PC-3 (cell line): ENCODE measurements around the gene USF3. TPM values are rescaled to one million over a fixed set of nuclear protein-coding genes. Genes with fewer than 3 reads are reported as not detected.

Experiments
- ATAC-seq: fragments of 200-7000 bp; cut with Tn5 transposase; 2 replicates; pipeline ENCODE4 v1.9.1; 2020; ENCODE audit warnings: mild to moderate bottlenecking, moderate library complexity
- BruUV-seq: library from RNA; stranded (reverse); fragments of 400-500 nt; replicated peaks from 2 replicates; lab custom pipeline; 2021; lab: Mats Ljungman, UMichigan
- CTCF ChIA-PET: fragments of 300-600 bp; sonication (Branson Sonifier 250); formaldehyde crosslinking; loops from one replicate; lab custom pipeline; 2022; ENCODE audit warnings: antibody characterized with exemption; lab: Charles Lee
- POLR2A ChIA-PET: fragments of 300-600 bp; sonication (Branson Sonifier 250); formaldehyde crosslinking; loops from one replicate; lab custom pipeline; 2022; ENCODE audit warnings: antibody characterized with exemption; ENCODE audit not compliant: unreplicated experiment; lab: Charles Lee
- DNase-seq: peaks from one replicate; pipeline ENCODE4 v3.0.0-alpha.2; 2015
- H2AFZ ChIP-seq: fragments of 300-600 bp; sonication (generic); 2 replicates; pipeline ENCODE4 v1.6.0; 2016; ENCODE audit warnings: antibody characterized with exemption, low read length
- H3F3A ChIP-seq: fragments of 300-600 bp; sonication (generic); one replicate; pipeline ENCODE4 v1.6.0; 2017; ENCODE audit warnings: antibody characterized with exemption, low read length, control low read depth, mild to moderate bottlenecking; ENCODE audit not compliant: unreplicated experiment
- H3K27ac ChIP-seq: fragments of 300-600 bp; sonication (generic); 2 replicates; pipeline ENCODE4 v1.5.1; 2016; ENCODE audit warnings: mild to moderate bottlenecking, low read length
- H3K27me3 ChIP-seq: fragments of 300-600 bp; sonication (generic); 2 replicates; pipeline ENCODE4 v1.6.1; 2016; ENCODE audit warnings: low read length, mixed read lengths
- H3K36me3 ChIP-seq: fragments of 300-600 bp; sonication (generic); 2 replicates; pipeline ENCODE4 v1.6.1; 2016; ENCODE audit warnings: low read depth, mixed run types, low read length, mixed read lengths
- H3K4me1 ChIP-seq: fragments of 300-600 bp; sonication (generic); 2 replicates; pipeline ENCODE4 v1.5.1; 2016; ENCODE audit warnings: low read length; ENCODE audit not compliant: insufficient read depth
- H3K4me2 ChIP-seq: fragments of 300-600 bp; sonication (generic); 2 replicates; pipeline ENCODE4 v1.6.0; 2016; ENCODE audit warnings: low read length
- H3K4me3 ChIP-seq: fragments of 300-600 bp; sonication (generic); 2 replicates; pipeline ENCODE4 v1.5.1; 2016; ENCODE audit warnings: mild to moderate bottlenecking, low read length, mixed read lengths
- H3K79me2 ChIP-seq: fragments of 300-600 bp; sonication (generic); 2 replicates; pipeline ENCODE4 v1.6.1; 2017; ENCODE audit warnings: low read length, mixed read lengths
- H3K9ac ChIP-seq: fragments of 300-600 bp; sonication (generic); 2 replicates; pipeline ENCODE4 v1.6.0; 2016; ENCODE audit warnings: mild to moderate bottlenecking, low read length
- H3K9me2 ChIP-seq: fragments of 300-600 bp; sonication (generic); replicated peaks from 2 replicates; pipeline ENCODE4 v1.6.1; 2016; ENCODE audit warnings: mixed run types, low read length, mixed read lengths
- H3K9me3 ChIP-seq: fragments of 300-600 bp; sonication (generic); 2 replicates; pipeline ENCODE4 v1.6.1; 2016; ENCODE audit warnings: low read length, mixed read lengths
- H4K20me1 ChIP-seq: fragments of 300-600 bp; sonication (generic); 2 replicates; pipeline ENCODE4 v1.6.1; 2016; ENCODE audit warnings: low read length, mixed read lengths
- EZH2 ChIP-seq: fragments of 300-600 bp; sonication (generic); IDR thresholded peaks from one replicate; pipeline ENCODE4 v1.6.1; 2017; ENCODE audit warnings: antibody characterized with exemption, mild to moderate bottlenecking, low read length; ENCODE audit not compliant: unreplicated experiment
- EZH2phosphoT487 ChIP-seq: fragments of 300-600 bp; sonication (generic); IDR thresholded peaks from 2 replicates; pipeline ENCODE4 v1.6.1; 2018; ENCODE audit warnings: mild to moderate bottlenecking, antibody characterized with exemption, low read length, borderline replicate concordance
- intact Hi-C: fragments of 100-400 bp; cut with micrococcal nuclease; formaldehyde crosslinking; loops from 2 replicates; pipeline ENCODE4 v1.9.0; 2023
- total RNA-seq: library from RNA; depleted of rRNA; stranded (reverse); fragments of >200 nt; gene quantifications from 2 replicates; pipeline ENCODE4 v1.2.3, GENCODE V29; 2014
- TF ChIP-seq, protein P1 (sequence below): fragments of 300-600 bp; sonication (generic); conservative IDR thresholded peaks from 2 replicates; pipeline ENCODE4 v1.5.1; 2017; ENCODE audit warnings: antibody characterized with exemption, low read depth, mild to moderate bottlenecking, low read length

Gene USF3
- total RNA-seq, 1 experiment from 2014 or later = 10.5 TPM

DNA sequence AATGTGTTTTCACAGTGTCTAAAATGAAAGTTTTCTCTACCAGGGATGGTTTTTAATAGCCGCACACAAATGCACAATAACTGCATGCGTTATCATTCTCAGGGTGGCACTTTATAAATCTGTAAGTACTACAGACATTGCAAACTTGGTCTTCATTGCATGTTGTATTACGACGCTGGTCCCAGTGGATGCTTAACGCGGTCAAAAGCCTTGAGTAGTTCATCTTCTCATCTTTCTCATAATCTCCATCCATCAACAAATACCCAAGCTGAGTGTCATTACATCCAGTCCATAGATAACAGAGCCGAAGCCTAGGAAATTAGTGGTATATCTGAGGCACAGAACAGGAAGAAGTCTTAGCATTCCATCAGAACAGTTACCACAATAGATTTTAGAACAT, 72.6 kb downstream of the USF3 start:
- ATAC-seq (no peak), DNase-seq (no peak)
- Histone ChIP-seq H3K4me1 (no peaks in the 10 kb centered on the region), H3K4me2 (no peak overlapping the region), H3K36me3 (0 out of 2 replicates have a peak, but pooled peaks cover 3% of the 10 kb centered on the region), H3K27ac (no peak overlapping the region), H3K9me3 (no peaks in the 10 kb centered on the region), H3K4me3 (no peak overlapping the region), H3F3A (no peaks in the 10 kb centered on the region), H3K9me2 (no peaks in the 10 kb centered on the region), H3K79me2 (no peaks in the 10 kb centered on the region), H3K27me3 (no peaks in the 10 kb centered on the region), H2AFZ (no peak overlapping the region), H3K9ac (no peak overlapping the region), H4K20me1 (no peaks in the 10 kb centered on the region)
- ChIA-PET CTCF (no interaction called here), POLR2A (no interaction called here)
- TF ChIP-seq, protein P1, sequence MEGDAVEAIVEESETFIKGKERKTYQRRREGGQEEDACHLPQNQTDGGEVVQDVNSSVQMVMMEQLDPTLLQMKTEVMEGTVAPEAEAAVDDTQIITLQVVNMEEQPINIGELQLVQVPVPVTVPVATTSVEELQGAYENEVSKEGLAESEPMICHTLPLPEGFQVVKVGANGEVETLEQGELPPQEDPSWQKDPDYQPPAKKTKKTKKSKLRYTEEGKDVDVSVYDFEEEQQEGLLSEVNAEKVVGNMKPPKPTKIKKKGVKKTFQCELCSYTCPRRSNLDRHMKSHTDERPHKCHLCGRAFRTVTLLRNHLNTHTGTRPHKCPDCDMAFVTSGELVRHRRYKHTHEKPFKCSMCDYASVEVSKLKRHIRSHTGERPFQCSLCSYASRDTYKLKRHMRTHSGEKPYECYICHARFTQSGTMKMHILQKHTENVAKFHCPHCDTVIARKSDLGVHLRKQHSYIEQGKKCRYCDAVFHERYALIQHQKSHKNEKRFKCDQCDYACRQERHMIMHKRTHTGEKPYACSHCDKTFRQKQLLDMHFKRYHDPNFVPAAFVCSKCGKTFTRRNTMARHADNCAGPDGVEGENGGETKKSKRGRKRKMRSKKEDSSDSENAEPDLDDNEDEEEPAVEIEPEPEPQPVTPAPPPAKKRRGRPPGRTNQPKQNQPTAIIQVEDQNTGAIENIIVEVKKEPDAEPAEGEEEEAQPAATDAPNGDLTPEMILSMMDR = no peak
- TF ChIP-seq EZH2phosphoT487 (no peak), EZH2 (no peak)
- BruUV-seq = no TSS peak
- intact Hi-C loops = no loop called here

DNA sequence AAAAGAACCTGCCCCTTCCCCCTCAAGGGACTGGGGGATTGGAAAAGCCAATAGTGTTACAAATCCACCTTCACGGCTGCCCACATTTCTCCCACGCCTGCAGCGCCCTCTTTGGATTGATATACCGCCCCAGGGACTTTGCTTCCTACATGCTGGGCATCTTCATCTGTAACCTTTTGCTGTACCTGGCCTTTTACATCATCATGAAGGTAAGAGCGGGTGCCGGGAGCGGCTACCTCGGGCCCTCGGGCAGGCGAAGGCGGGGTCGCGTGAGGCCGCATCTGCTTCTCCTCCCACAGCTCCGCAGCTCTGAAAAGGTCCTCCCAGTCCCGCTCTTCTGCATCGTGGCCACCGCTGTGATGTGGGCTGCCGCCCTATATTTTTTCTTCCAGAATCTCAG, 73.1 kb downstream of the USF3 start:
- no TSS peak for BruUV-seq
- ChIA-PET CTCF (no interaction called here), POLR2A (no interaction called here)
- DNase-seq (no peak), ATAC-seq (no peak)
- Histone ChIP-seq H3K4me2 (no peak overlapping the region), H4K20me1 (no peaks in the 10 kb centered on the region), H3K27me3 (no peaks in the 10 kb centered on the region), H3K9me2 (no peaks in the 10 kb centered on the region), H3K4me1 (no peaks in the 10 kb centered on the region), H3F3A (no peaks in the 10 kb centered on the region), H3K9me3 (no peaks in the 10 kb centered on the region), H3K79me2 (no peaks in the 10 kb centered on the region), H3K4me3 (no peak overlapping the region), H3K27ac (no peak overlapping the region), H3K9ac (no peak overlapping the region), H2AFZ (no peak overlapping the region), H3K36me3 (0 out of 2 replicates have a peak, but pooled peaks cover 3% of the 10 kb centered on the region)
- intact Hi-C loops = no loop called here
- TF ChIP-seq, protein P1 = 0 out of 2 replicates have a peak, but pooled peaks have one; percentile 13
- TF ChIP-seq EZH2phosphoT487 (no peak), EZH2 (no peak)

DNA sequence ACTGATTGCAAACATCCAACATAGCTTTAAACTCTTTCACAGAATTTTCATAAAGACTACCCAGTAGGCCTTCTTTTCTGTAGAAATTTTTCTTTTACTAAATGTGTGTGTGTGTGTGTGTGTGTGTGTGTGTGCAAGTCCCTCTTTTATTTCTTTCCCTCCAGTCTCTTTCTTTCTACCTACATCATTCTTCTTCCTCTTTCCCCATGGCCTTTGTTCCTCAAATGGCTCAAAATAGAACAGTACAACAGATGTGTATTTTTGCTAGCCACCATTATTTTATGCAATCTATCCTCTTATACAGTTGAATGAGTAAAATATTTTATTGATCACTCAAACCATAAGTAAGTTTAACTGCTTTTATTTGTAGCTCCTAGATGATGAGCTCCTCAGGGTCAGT, 76.4 kb downstream of the USF3 start:
- no peaks in the 10 kb centered on the region for H3K9me3 ChIP-seq
- no peak overlapping the region for H3K9ac ChIP-seq
- no peak overlapping the region for H2AFZ ChIP-seq
- CTCF ChIA-PET = interaction anchor here (0.5 kb wide), 1 partner anchor 126 kb away, joined by 4 read pairs; no protein-coding TSS in a partner anchor
- no peak overlapping the region for H3K4me3 ChIP-seq
- H3K36me3 ChIP-seq = 0 out of 2 replicates have a peak, but pooled peaks cover 3% of the 10 kb centered on the region
- no peak overlapping the region for H3K4me2 ChIP-seq
- intact Hi-C loops = no loop called here
- TF ChIP-seq EZH2 = no peak
- no peak for TF ChIP-seq EZH2phosphoT487
- TF ChIP-seq, protein P1 = no peak
- H3K4me1 ChIP-seq = no peaks in the 10 kb centered on the region
- no peaks in the 10 kb centered on the region for H3K79me2 ChIP-seq
- H3K9me2 ChIP-seq = no peaks in the 10 kb centered on the region
- BruUV-seq = no TSS peak
- H3K27ac ChIP-seq = no peak overlapping the region
- no peaks in the 10 kb centered on the region for H3K27me3 ChIP-seq
- POLR2A ChIA-PET = no interaction called here
- no peaks in the 10 kb centered on the region for H4K20me1 ChIP-seq
- H3F3A ChIP-seq = no peaks in the 10 kb centered on the region
- DNase-seq (no peak), ATAC-seq (no peak)
